GM12878 (cell line): ENCODE data around the gene TPCN2. TPM values are rescaled to one million over a fixed set of nuclear protein-coding genes. Genes with fewer than 3 reads are reported as not detected.

Experiments used
- ATAC-seq: fragments of 200-7000 bp; cut with Tn5 transposase; 3 replicates; pipeline ENCODE4 v1.9.1; 2020; ENCODE audit warnings: mild to moderate bottlenecking, moderate library complexity
- BruUV-seq: library from RNA; stranded (reverse); fragments of 400-500 nt; replicated peaks from 2 replicates; lab custom pipeline; 2021; lab: Mats Ljungman, UMichigan
- CTCF ChIA-PET: fragments of 300-600 bp; sonication (Branson Sonifier 250); formaldehyde crosslinking; extraction: SDS; loops from one replicate; lab custom pipeline; 2021; ENCODE audit warnings: inconsistent platforms; lab: Yijun Ruan, JAX
- POLR2A ChIA-PET: fragments of 350-600 bp; formaldehyde crosslinking; extraction: SDS; loops from one replicate; lab custom pipeline; 2021; ENCODE audit warnings: inconsistent platforms; lab: Charles Lee
- RAD21 ChIA-PET: fragments of 300-600 bp; sonication (Branson Sonifier 250); formaldehyde crosslinking; loops from one replicate; lab custom pipeline; 2023; ENCODE audit warnings: antibody characterized with exemption; ENCODE audit not compliant: unreplicated experiment; lab: Charles Lee
- SMC1A ChIA-PET: fragments of 300-600 bp; sonication (Branson Sonifier 250); formaldehyde crosslinking; loops from one replicate; lab custom pipeline; 2023; ENCODE audit not compliant: unreplicated experiment, uncharacterized antibody; lab: Charles Lee
- DNase-seq: peaks from one replicate; pipeline ENCODE4 v3.0.0-alpha.2; 2011; ENCODE audit warnings: low read depth, low spot score
- FAIRE-seq: peaks from 3 replicates; lab custom pipeline; 2011; peaks lifted over from hg19 to GRCh38; lab: Jason Lieb, UNC
- H2AFZ ChIP-seq: 2 replicates; pipeline ENCODE4 v1.6.0; 2011; ENCODE audit warnings: low read depth, low read length, control low read depth; ENCODE audit not compliant: control insufficient read depth
- H3K27ac ChIP-seq: 2 replicates; pipeline ENCODE4 v1.5.1; 2011; ENCODE audit warnings: control low read depth; ENCODE audit not compliant: control insufficient read depth, insufficient read depth
- H3K27me3 ChIP-seq, 2 experiments: replicated peaks in 1 of 2; 2 replicates each; pipeline versions ENCODE4 v1.6.0 to v1.6.1; 2011; ENCODE audit warnings: low read length in 1 of 2; ENCODE audit not compliant: control insufficient read depth in 2 of 2, insufficient read depth in 2 of 2
- H3K36me3 ChIP-seq, 2 experiments: 2 replicates each; pipeline ENCODE4 v1.5.1; 2011; ENCODE audit warnings: low read length in 1 of 2; ENCODE audit not compliant: control insufficient read depth in 2 of 2, insufficient read depth in 2 of 2
- H3K4me1 ChIP-seq: 2 replicates; pipeline ENCODE4 v1.6.1; 2011; ENCODE audit warnings: mild to moderate bottlenecking, low read length, moderate library complexity, mixed read lengths; ENCODE audit not compliant: control insufficient read depth, insufficient read depth
- H3K4me2 ChIP-seq: 2 replicates; pipeline ENCODE4 v1.6.0; 2011; ENCODE audit warnings: control low read depth; ENCODE audit not compliant: control insufficient read depth, insufficient read depth
- H3K4me3 ChIP-seq: fragments of 200-600 bp; sonication (generic); 2 replicates; pipeline ENCODE4 v1.5.1; 2016
- H3K79me2 ChIP-seq: 2 replicates; pipeline ENCODE4 v1.6.0; 2011; ENCODE audit warnings: low read length; ENCODE audit not compliant: control insufficient read depth, insufficient read depth
- H3K9ac ChIP-seq: 2 replicates; pipeline ENCODE4 v1.8.0; 2011; ENCODE audit warnings: low read length, control low read depth, mixed read lengths; ENCODE audit not compliant: control insufficient read depth, insufficient read depth
- H3K9me3 ChIP-seq: replicated peaks from 3 replicates; pipeline ENCODE4 v1.5.1; 2011; ENCODE audit warnings: mild to moderate bottlenecking, low read length; ENCODE audit not compliant: control insufficient read depth, insufficient read depth
- H4K20me1 ChIP-seq: 2 replicates; pipeline ENCODE4 v1.6.0; 2011; ENCODE audit not compliant: control insufficient read depth, insufficient read depth
- BHLHE40 ChIP-seq, 2 experiments: fragments of 450-650 bp in 1 of 2; IDR thresholded peaks; 2 replicates each; pipeline ENCODE4 v1.6.1; 2011 to 2017; ENCODE audit warnings: low read depth in 2 of 2, borderline replicate concordance in 1 of 2, improper control_type of control experiment in 1 of 2, low read length in 1 of 2, mild to moderate bottlenecking in 1 of 2
- GABPA ChIP-seq: IDR thresholded peaks from 2 replicates; pipeline ENCODE4 v1.6.1; 2014; ENCODE audit warnings: antibody characterized with exemption, low read depth, mild to moderate bottlenecking, inconsistent platforms
- IKZF2 ChIP-seq, 2 experiments: fragments of 450-650 bp; IDR thresholded peaks; 2 replicates each; pipeline ENCODE4 v1.6.1; 2017; ENCODE audit warnings: mild to moderate bottlenecking in 2 of 2, moderate library complexity in 2 of 2
- IRF4 ChIP-seq: IDR thresholded peaks from 2 replicates; pipeline ENCODE4 v1.6.1; 2011; ENCODE audit warnings: low read depth, low read length
- KLF5 ChIP-seq: fragments of 450-650 bp; IDR thresholded peaks from 2 replicates; pipeline ENCODE4 v1.6.1; 2014; ENCODE audit warnings: mild to moderate bottlenecking; ENCODE audit not compliant: partially characterized antibody
- MEF2B ChIP-seq: fragments of 450-650 bp; IDR thresholded peaks from 2 replicates; pipeline ENCODE4 v1.6.1; 2018; ENCODE audit warnings: mild to moderate bottlenecking, moderate library complexity; ENCODE audit not compliant: partially characterized antibody, poor library complexity, severe bottlenecking
- NFIC ChIP-seq: IDR thresholded peaks from 2 replicates; pipeline ENCODE4 v1.6.1; 2012; ENCODE audit warnings: low read depth, mild to moderate bottlenecking, inconsistent platforms, low read length, moderate library complexity
- NFYA ChIP-seq: IDR thresholded peaks from 2 replicates; pipeline ENCODE4 v1.6.1; 2011; ENCODE audit warnings: low read depth, mild to moderate bottlenecking, low read length, improper control_type of control experiment, borderline replicate concordance
- NR2C2 ChIP-seq: IDR thresholded peaks from 2 replicates; pipeline ENCODE4 v1.6.1; 2011; ENCODE audit warnings: borderline replicate concordance, low read depth; ENCODE audit not compliant: control insufficient read depth, insufficient read length
- PKNOX1 ChIP-seq: fragments of 450-650 bp; IDR thresholded peaks from 2 replicates; pipeline ENCODE4 v1.6.1; 2016; ENCODE audit warnings: mild to moderate bottlenecking
- POU2F2 ChIP-seq: IDR thresholded peaks from 3 replicates; pipeline ENCODE4 v1.6.1; 2011; ENCODE audit warnings: low read depth, mild to moderate bottlenecking, low read length, borderline replicate concordance
- PRDM15 ChIP-seq: fragments of 450-650 bp; formaldehyde crosslinking; IDR thresholded peaks from 2 replicates; pipeline ENCODE4 v1.4.0; 2020; ENCODE audit warnings: mild to moderate bottlenecking, moderate library complexity
- RBBP5 ChIP-seq: fragments of 200-600 bp; sonication (generic); conservative IDR thresholded peaks from 2 replicates; pipeline ENCODE4 v1.6.1; 2016
- RCOR1 ChIP-seq: conservative IDR thresholded peaks from 2 replicates; pipeline ENCODE4 v1.6.1; 2012; ENCODE audit warnings: low read depth, low read length, improper control_type of control experiment
- RUNX3 ChIP-seq: IDR thresholded peaks from 2 replicates; pipeline ENCODE4 v1.6.1; 2012; ENCODE audit warnings: low read length, inconsistent platforms
- USF2 ChIP-seq: IDR thresholded peaks from 2 replicates; pipeline ENCODE4 v1.6.1; 2011; ENCODE audit warnings: low read depth, low read length, improper control_type of control experiment, borderline replicate concordance
- WGBS: methylation state at CpG from one replicate; pipeline ENCODE4 v1.1.6; 2016; ENCODE audit warnings: low lambda C conversion rate; ENCODE audit not compliant: insufficient replicate concordance, insufficient coverage; ENCODE audit errors: missing lambda C conversion rate; 5-methylcytosine and 5-hydroxymethylcytosine counted together
- in situ Hi-C: fragments of 300-500 bp; cut with MboI; formaldehyde crosslinking; loops from 9 replicates; pipeline ENCODE4 v1.14.3; 2018; ENCODE audit warnings: mixed read lengths
- intact Hi-C: fragments of 100-400 bp; cut with micrococcal nuclease; formaldehyde crosslinking; loops from one replicate; pipeline ENCODE4 v1.14.2; 2022; ENCODE audit not compliant: unreplicated experiment
- polyA plus RNA-seq, 11 experiments: library from polyadenylated mRNA; depleted of rRNA in 4 of 11; unstranded in 6 of 11; stranded (reverse) in 5 of 11; fragments of >200 nt; fragmentation: Nextera tagmentation in 4 of 11; fragmentation: Illumina TruSeq in 1 of 11; extraction: Ambion mirVana in 4 of 11; extraction: Trizol in 1 of 11; gene quantifications; 1 replicate in 1 of 11; 2 replicates in 10 of 11; pipeline versions ENCODE4 v1.2.1 to v1.2.3, GENCODE V29; 2011 to 2016; ENCODE audit warnings: inconsistent platforms in 2 of 11, missing spikeins in 2 of 11, low read depth in 1 of 11
- total RNA-seq, 4 experiments: library from RNA; depleted of rRNA in 3 of 4; stranded (reverse); fragments of >200 nt in 3 of 4; fragmentation: Illumina TruSeq in 1 of 4; extraction: Trizol in 1 of 4; gene quantifications; 2 replicates each; pipeline versions ENCODE4 v1.2.1 to v1.2.3, GENCODE V29; 2013 to 2021
- TF ChIP-seq, protein P1 (sequence below): fragments of 450-650 bp; IDR thresholded peaks from 2 replicates; pipeline ENCODE4 v1.6.1; 2017; ENCODE audit warnings: borderline replicate concordance

The TPCN2 gene
- total and polyA plus RNA-seq, 10 of the 15 experiments (the other 5 are each of a cell fraction or from before 2014, with no cell fraction given): 1.7 to 18.4 (median 8.4) TPM

- ChIA-PET POLR2A (no interaction called here), RAD21 (interaction anchor here (0.7 to 0.9 kb wide), 2 partner anchors 27 to 32 kb away, joined by 3 read pairs; no protein-coding TSS in a partner anchor), SMC1A (no interaction called here), CTCF (interaction anchor here (0.7 to 1.2 kb wide), 2 partner anchors 20 to 32 kb away, joined by 3 read pairs; no protein-coding TSS in a partner anchor)
- no peak overlapping the region for H3K9ac ChIP-seq
- H3K4me3 ChIP-seq: no peak overlapping the region
- H3K9me3 ChIP-seq: no peaks in the 10 kb centered on the region
- in situ Hi-C loops: no loop called here
- no peaks in the 10 kb centered on the region for H3K79me2 ChIP-seq
- FAIRE-seq (no peak), DNase-seq (no peak), ATAC-seq (peak; percentile 81)
- peaks cover 5% of the 10 kb centered on the region for H3K4me1 ChIP-seq
- no peaks in the 10 kb centered on the region for H3K27me3 ChIP-seq
- H2AFZ ChIP-seq: no peak overlapping the region
- 0 out of 2 replicates have a peak overlapping the region, but pooled peaks have one; percentile 9 for H3K4me2 ChIP-seq
- H3K36me3 ChIP-seq: no peaks in the 10 kb centered on the region
- intact Hi-C loops: no loop called here
- no TSS peak for BruUV-seq
- 10% methylated on average over 6 of the region's 6 CpGs for WGBS
- no peaks in the 10 kb centered on the region for H4K20me1 ChIP-seq
- H3K27ac ChIP-seq: no peak overlapping the region
- TF ChIP-seq IRF4 (no peak), GABPA (no peak), USF2 (no peak), PKNOX1 (no peak), RUNX3 (peak; percentile 79), NFIC (peak; percentile 37; the same call in 1 of the 2 replicates), RCOR1 (no peak), BHLHE40 (IDR thresholded peaks at IDR 0.05; ENCODE audit: borderline replicate concordance in 1 of 2, low read depth in 2 of 2, low read length in 1 of 2) (peak in 1 of 2 experiments; percentile 28; a peak in 2 of 4 replicates), PRDM15 (no peak), MEF2B (peak; percentile 29), IKZF2 (IDR thresholded peaks at IDR 0.05) (peak in 1 of 2 experiments; percentile 33; a peak in 1 of 4 replicates), NFYA (no peak), RBBP5 (no peak), KLF5 (no peak), POU2F2 (peak; percentile 54; the same call in 1 of the 3 replicates), NR2C2 (no peak)
- TF ChIP-seq, protein P1, sequence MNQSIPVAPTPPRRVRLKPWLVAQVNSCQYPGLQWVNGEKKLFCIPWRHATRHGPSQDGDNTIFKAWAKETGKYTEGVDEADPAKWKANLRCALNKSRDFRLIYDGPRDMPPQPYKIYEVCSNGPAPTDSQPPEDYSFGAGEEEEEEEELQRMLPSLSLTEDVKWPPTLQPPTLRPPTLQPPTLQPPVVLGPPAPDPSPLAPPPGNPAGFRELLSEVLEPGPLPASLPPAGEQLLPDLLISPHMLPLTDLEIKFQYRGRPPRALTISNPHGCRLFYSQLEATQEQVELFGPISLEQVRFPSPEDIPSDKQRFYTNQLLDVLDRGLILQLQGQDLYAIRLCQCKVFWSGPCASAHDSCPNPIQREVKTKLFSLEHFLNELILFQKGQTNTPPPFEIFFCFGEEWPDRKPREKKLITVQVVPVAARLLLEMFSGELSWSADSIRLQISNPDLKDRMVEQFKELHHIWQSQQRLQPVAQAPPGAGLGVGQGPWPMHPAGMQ: no peak
Measured at GRCh38 chr11:69024509-69024908, 24.2 kb upstream of the TPCN2 start.
